NB4 (cell line): ENCODE measurements around the gene SLU7.

Experiments
- POLR2A ChIP-seq: IDR thresholded peaks from 2 replicates; pipeline ENCODE4 v1.6.1; 2011; ENCODE audit warnings: mild to moderate bottlenecking; ENCODE audit not compliant: insufficient read length; ENCODE audit errors: extremely low read depth
- TF ChIP-seq, protein P1 (sequence below): IDR thresholded peaks from one replicate; pipeline ENCODE4 v1.5.1; 2012; ENCODE audit warnings: low read depth, low read length

DNA sequence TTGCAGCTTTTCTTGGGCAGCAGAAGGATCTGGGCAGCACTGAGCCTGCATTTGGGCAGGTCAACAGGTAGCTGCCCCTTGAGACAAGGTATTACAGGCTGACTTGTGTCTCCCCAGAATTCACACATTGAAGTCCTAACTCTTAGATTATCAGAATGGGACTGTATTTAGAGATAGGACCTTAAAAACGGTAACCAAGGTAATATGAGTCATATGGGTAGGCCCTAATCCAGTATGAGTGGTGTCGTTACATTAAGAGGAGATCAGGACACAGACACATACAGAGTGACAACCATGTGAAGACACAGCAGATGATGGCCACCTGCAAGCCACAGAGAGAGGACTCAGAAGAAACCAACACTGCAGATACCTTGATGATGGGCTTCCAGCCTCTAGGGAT is 51.6 kb downstream of the SLU7 start:
- TF ChIP-seq, protein P1, sequence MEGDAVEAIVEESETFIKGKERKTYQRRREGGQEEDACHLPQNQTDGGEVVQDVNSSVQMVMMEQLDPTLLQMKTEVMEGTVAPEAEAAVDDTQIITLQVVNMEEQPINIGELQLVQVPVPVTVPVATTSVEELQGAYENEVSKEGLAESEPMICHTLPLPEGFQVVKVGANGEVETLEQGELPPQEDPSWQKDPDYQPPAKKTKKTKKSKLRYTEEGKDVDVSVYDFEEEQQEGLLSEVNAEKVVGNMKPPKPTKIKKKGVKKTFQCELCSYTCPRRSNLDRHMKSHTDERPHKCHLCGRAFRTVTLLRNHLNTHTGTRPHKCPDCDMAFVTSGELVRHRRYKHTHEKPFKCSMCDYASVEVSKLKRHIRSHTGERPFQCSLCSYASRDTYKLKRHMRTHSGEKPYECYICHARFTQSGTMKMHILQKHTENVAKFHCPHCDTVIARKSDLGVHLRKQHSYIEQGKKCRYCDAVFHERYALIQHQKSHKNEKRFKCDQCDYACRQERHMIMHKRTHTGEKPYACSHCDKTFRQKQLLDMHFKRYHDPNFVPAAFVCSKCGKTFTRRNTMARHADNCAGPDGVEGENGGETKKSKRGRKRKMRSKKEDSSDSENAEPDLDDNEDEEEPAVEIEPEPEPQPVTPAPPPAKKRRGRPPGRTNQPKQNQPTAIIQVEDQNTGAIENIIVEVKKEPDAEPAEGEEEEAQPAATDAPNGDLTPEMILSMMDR = no peak
- no peak for TF ChIP-seq POLR2A
